Keratinocyte (primary cell): ENCODE data around the gene PRKAA2. TPM values are rescaled to one million over a fixed set of nuclear protein-coding genes. Genes with fewer than 3 reads are reported as not detected.

Experiments
- DNase-seq: peaks from one replicate; pipeline ENCODE4 v3.0.0-alpha.2; 2011; ENCODE audit warnings: low read depth, missing footprints, low spot score
- FAIRE-seq: peaks from 2 replicates; lab custom pipeline; 2011; peaks lifted over from hg19 to GRCh38; lab: Jason Lieb, UNC
- H2AFZ ChIP-seq: 2 replicates; pipeline ENCODE4 v1.6.0; 2012; ENCODE audit warnings: low read length, control low read depth, inconsistent platforms; ENCODE audit not compliant: control insufficient read depth
- H3K27ac ChIP-seq: 2 replicates; pipeline ENCODE4 v1.5.1; 2011; ENCODE audit warnings: low read length; ENCODE audit not compliant: control insufficient read depth, insufficient read depth
- H3K27me3 ChIP-seq: 3 replicates; pipeline ENCODE4 v1.6.0; 2011; ENCODE audit warnings: low read length; ENCODE audit not compliant: control insufficient read depth, insufficient read depth; ENCODE audit errors: extremely low read depth
- H3K36me3 ChIP-seq, 2 experiments: 2 replicates in 1 of 2; 3 replicates in 1 of 2; pipeline ENCODE4 v1.5.1; 2011; ENCODE audit warnings: low read length in 2 of 2, mild to moderate bottlenecking in 1 of 2; ENCODE audit not compliant: control insufficient read depth in 2 of 2, insufficient read depth in 2 of 2; ENCODE audit errors: extremely low read depth in 1 of 2
- H3K4me1 ChIP-seq: 3 replicates; pipeline ENCODE4 v1.5.1; 2011; ENCODE audit warnings: low read length; ENCODE audit not compliant: control insufficient read depth, insufficient read depth; ENCODE audit errors: extremely low read depth
- H3K4me2 ChIP-seq: 3 replicates; pipeline ENCODE4 v1.6.0; 2011; ENCODE audit warnings: low read depth, low read length; ENCODE audit not compliant: control insufficient read depth, insufficient read depth; ENCODE audit errors: extremely low read depth
- H3K4me3 ChIP-seq, 3 experiments: fragments of 200-600 bp in 1 of 3; sonication (generic) in 1 of 3; 2 replicates in 2 of 3; 3 replicates in 1 of 3; pipeline ENCODE4 v1.5.1; 2011 to 2016; ENCODE audit warnings: low read length in 3 of 3, mild to moderate bottlenecking in 3 of 3, control low read depth in 2 of 3, inconsistent platforms in 1 of 3, low read depth in 1 of 3, mixed read lengths in 1 of 3, mixed run types in 1 of 3, moderate library complexity in 1 of 3; ENCODE audit not compliant: control insufficient read depth in 2 of 3, insufficient read depth in 2 of 3; ENCODE audit errors: extremely low read depth in 1 of 3
- H3K79me2 ChIP-seq: 2 replicates; pipeline ENCODE4 v1.6.0; 2012; ENCODE audit warnings: low read length; ENCODE audit not compliant: control insufficient read depth, insufficient read depth
- H3K9ac ChIP-seq: 3 replicates; pipeline ENCODE4 v1.6.0; 2011; ENCODE audit warnings: low read length; ENCODE audit not compliant: control insufficient read depth, insufficient read depth; ENCODE audit errors: extremely low read depth
- H3K9me1 ChIP-seq: 3 replicates; pipeline ENCODE4 v1.6.0; 2011; ENCODE audit warnings: low read length; ENCODE audit not compliant: control insufficient read depth, insufficient read depth; ENCODE audit errors: extremely low read depth
- H3K9me3 ChIP-seq: 2 replicates; pipeline ENCODE4 v1.5.1; 2012; ENCODE audit warnings: low read depth, low read length; ENCODE audit not compliant: control insufficient read depth
- H4K20me1 ChIP-seq: 3 replicates; pipeline ENCODE4 v1.6.0; 2011; ENCODE audit warnings: low read length; ENCODE audit not compliant: control insufficient read depth, insufficient read depth; ENCODE audit errors: extremely low read depth
- CTCF ChIP-seq, 3 experiments: IDR thresholded peaks in 1 of 3; conservative IDR thresholded peaks in 1 of 3; optimal IDR thresholded peaks in 1 of 3; 2 replicates in 2 of 3; 3 replicates in 1 of 3; pipeline versions ENCODE3 to v1.5.1; 2011; ENCODE audit warnings: low read length in 3 of 3, mild to moderate bottlenecking in 3 of 3, moderate library complexity in 2 of 3, control low read depth in 1 of 3, inconsistent platforms in 1 of 3; ENCODE audit not compliant: insufficient read depth in 2 of 3; ENCODE audit errors: extremely low read depth in 1 of 3
- EZH2 ChIP-seq: IDR thresholded peaks from one replicate; pipeline ENCODE4 v1.6.1; 2012; ENCODE audit warnings: inconsistent platforms, mild to moderate bottlenecking, low read length, moderate library complexity
- dilution Hi-C: fragments of 300-500 bp; cut with MboI; formaldehyde crosslinking; loops from one replicate; pipeline ENCODE4 v1.7.0; 2020; ENCODE audit warnings: low sequenced_read_pairs; ENCODE audit not compliant: extremely low pct_ligation_motif_present
- polyA plus RNA-seq, 5 experiments: library from polyadenylated mRNA; depleted of rRNA in 3 of 5; stranded (reverse) in 3 of 5; stranded (forward) in 1 of 5; unstranded in 1 of 5; fragments of >200 nt; gene quantifications; 1 replicate in 1 of 5; 2 replicates in 3 of 5; 3 replicates in 1 of 5; pipeline versions ENCODE4 v1.2.1 to v1.2.3, GENCODE V29; 2011 to 2012; ENCODE audit warnings: missing spikeins in 2 of 5, low read depth in 1 of 5, low replicate concordance in 1 of 5

The PRKAA2 gene
- polyA plus RNA-seq, 1 donor (not counting 4 experiments of a cell fraction or from before 2014, with no cell fraction given), result 0.21 TPM

- Histone ChIP-seq H3K79me2 (no peaks in the 10 kb centered on the region), H3K9me1 (no peaks in the 10 kb centered on the region), H3K4me3 (no peak overlapping the region), H3K36me3 (no peaks in the 10 kb centered on the region), H3K4me2 (no peak overlapping the region), H3K27ac (no peak overlapping the region), H4K20me1 (no peaks in the 10 kb centered on the region), H3K27me3 (no peaks in the 10 kb centered on the region), H3K4me1 (no peaks in the 10 kb centered on the region), H3K9me3 (no peaks in the 10 kb centered on the region), H3K9ac (no peak overlapping the region), H2AFZ (no peak overlapping the region)
- DNase-seq (no peak), FAIRE-seq (no peak)
- TF ChIP-seq EZH2, result no peak
- TF ChIP-seq CTCF (optimal IDR thresholded peaks at IDR 0.05 in 1 of 3, IDR thresholded peaks at IDR 0.05 in 1 of 3, conservative IDR thresholded peaks at IDR 0.05 in 1 of 3; ENCODE audit: extremely low read depth in 1 of 3, insufficient read depth in 2 of 3, low read length in 3 of 3), result no peak
- dilution Hi-C loops, result no loop called here
These were observed 18.7 kb downstream of the PRKAA2 start for GRCh38 chr1:56663846-56664245.

GRCh38 chr1:56665384-56665783 lies 20.3 kb downstream of the PRKAA2 start:
- H3K79me2 ChIP-seq, result no peaks in the 10 kb centered on the region
- no peak for FAIRE-seq
- no peak overlapping the region for H2AFZ ChIP-seq
- dilution Hi-C loops, result no loop called here
- H3K4me1 ChIP-seq, result no peaks in the 10 kb centered on the region
- no peaks in the 10 kb centered on the region for H4K20me1 ChIP-seq
- TF ChIP-seq CTCF (optimal IDR thresholded peaks at IDR 0.05 in 1 of 3, IDR thresholded peaks at IDR 0.05 in 1 of 3, conservative IDR thresholded peaks at IDR 0.05 in 1 of 3; ENCODE audit: extremely low read depth in 1 of 3, insufficient read depth in 2 of 3, low read length in 3 of 3), result no peak
- TF ChIP-seq EZH2, result no peak
- H3K9me3 ChIP-seq, result no peaks in the 10 kb centered on the region
- H3K4me3 ChIP-seq, result no peak overlapping the region
- H3K27me3 ChIP-seq, result no peaks in the 10 kb centered on the region
- H3K27ac ChIP-seq, result no peak overlapping the region
- H3K36me3 ChIP-seq, result no peaks in the 10 kb centered on the region
- DNase-seq, result no peak
- no peaks in the 10 kb centered on the region for H3K9me1 ChIP-seq
- H3K9ac ChIP-seq, result no peak overlapping the region
- no peak overlapping the region for H3K4me2 ChIP-seq
